Kidney (tissue), 14 donors: ENCODE data around the gene TMTC1. TPM values are rescaled to one million over a fixed set of nuclear protein-coding genes. Genes with fewer than 3 reads are reported as not detected.

Experiments used
- DNase-seq, 5 donors: peaks; one replicate each; pipeline ENCODE4 v3.0.0-alpha.2; 2013 to 2020
- FAIRE-seq: peaks from 2 replicates; lab custom pipeline; 2012; peaks lifted over from hg19 to GRCh38; lab: Jason Lieb, UNC
- H3K27ac ChIP-seq, 2 donors: one replicate each; pipeline ENCODE4 v1.7.0; 2013; ENCODE audit warnings: low read depth in 2 of 2, low read length in 2 of 2, inconsistent platforms in 1 of 2
- H3K27me3 ChIP-seq: one replicate; pipeline ENCODE4 v1.7.1; 2013; ENCODE audit warnings: low read length, inconsistent platforms; ENCODE audit not compliant: control insufficient read depth, insufficient read depth
- H3K36me3 ChIP-seq, 3 donors: one replicate each; pipeline versions ENCODE4 v1.7.0 to v1.7.1; 2013; ENCODE audit warnings: low read length in 3 of 3, control low read depth in 1 of 3, inconsistent platforms in 1 of 3; ENCODE audit not compliant: insufficient read depth in 3 of 3, control insufficient read depth in 2 of 3
- H3K4me1 ChIP-seq, 3 donors: one replicate each; pipeline versions ENCODE4 v1.7.0 to v1.7.1; 2013; ENCODE audit warnings: low read length in 3 of 3, inconsistent platforms in 1 of 3, low read depth in 1 of 3; ENCODE audit not compliant: control insufficient read depth in 2 of 3, insufficient read depth in 2 of 3
- H3K4me3 ChIP-seq, 3 donors: one replicate each; pipeline versions ENCODE4 v1.7.0 to v1.8.1; 2013; ENCODE audit warnings: low read length in 3 of 3, control low read depth in 1 of 3, inconsistent platforms in 1 of 3
- H3K9ac ChIP-seq, 3 donors: one replicate each; pipeline versions ENCODE4 v1.7.0 to v1.7.1; 2013; ENCODE audit warnings: low read length in 3 of 3, control low read depth in 1 of 3, inconsistent platforms in 1 of 3
- H3K9me3 ChIP-seq, 3 donors: one replicate each; pipeline versions ENCODE4 v1.7.0 to v1.7.1; 2013; ENCODE audit warnings: low read length in 3 of 3, control low read depth in 1 of 3, inconsistent platforms in 1 of 3; ENCODE audit not compliant: control insufficient read depth in 2 of 3, insufficient read depth in 1 of 3
- CTCF ChIP-seq: IDR thresholded peaks from 3 replicates; pipeline ENCODE4 v1.5.1; 2012; ENCODE audit warnings: mild to moderate bottlenecking, moderate library complexity, borderline replicate concordance; ENCODE audit not compliant: insufficient read depth; ENCODE audit errors: extremely low read depth
- intact Hi-C: fragments of 100-400 bp; cut with DNase I; formaldehyde crosslinking; loops from one replicate; pipeline ENCODE4 v1.11.1; 2022
- polyA plus RNA-seq: library from polyadenylated mRNA; stranded (reverse); fragments of 350-450 nt; fragmentation: Illumina TruSeq; extraction: RNeasy Lipid Tissue Mini Kit (QIAGEN cat#74804); gene quantifications from one replicate; pipeline ENCODE4 v1.2.3, GENCODE V29; 2014; ENCODE audit warnings: low read depth, low replicate concordance; ENCODE audit not compliant: insufficient read depth
- total RNA-seq: library from RNA; stranded (reverse); fragmentation: NEBNext Ultra II Directional; extraction: Animal tissue kit (Norgen Biotek cat#: 25700); gene quantifications from one replicate; pipeline ENCODE4 v1.2.1, GENCODE V29; 2021
- donor health status: control.
- donor health status: control.
- donor health status: control.
- donor health status: control.
- donor health status: control.
- donor health status: DM: yes; HTN: yes; CAD: no.
- donor health status: Normal renal cell carcinoma (clear cell type).

The TMTC1 gene
- total and polyA plus RNA-seq, 2 donors from 2014 or later = 10.9 to 58.8 TPM

- no peak for TF ChIP-seq CTCF
- DNase-seq (peak in 1 of 5 donors; percentile 9), FAIRE-seq (no peak)
- H3K27ac ChIP-seq = no peak overlapping the region
- no peaks in the 10 kb centered on the region for H3K36me3 ChIP-seq
- no peaks in the 10 kb centered on the region for H3K9me3 ChIP-seq
- H3K4me1 ChIP-seq = no peaks in the 10 kb centered on the region
- no peak overlapping the region for H3K4me3 ChIP-seq
- H3K27me3 ChIP-seq = no peaks in the 10 kb centered on the region
- H3K9ac ChIP-seq = no peak overlapping the region
- intact Hi-C loops = no loop called here
Observed at GRCh38 chr12:29667011-29667410, 116.7 kb downstream of the TMTC1 start.

GRCh38 chr12:29665107-29665506 lies 118.6 kb downstream of the TMTC1 start:
- Histone ChIP-seq H3K9ac (no peak overlapping the region), H3K27ac (no peak overlapping the region), H3K9me3 (no peaks in the 10 kb centered on the region), H3K27me3 (no peaks in the 10 kb centered on the region), H3K36me3 (no peaks in the 10 kb centered on the region), H3K4me1 (no peaks in the 10 kb centered on the region), H3K4me3 (no peak overlapping the region)
- DNase-seq (no peak), FAIRE-seq (no peak)
- intact Hi-C loops = no loop called here
- TF ChIP-seq CTCF = no peak

- no peak overlapping the region for H3K9ac ChIP-seq
- peak in 1 of 5 donors; percentile 7 for DNase-seq
- H3K4me3 ChIP-seq = no peak overlapping the region
- intact Hi-C loops = no loop called here
- FAIRE-seq = no peak
- H3K9me3 ChIP-seq = no peaks in the 10 kb centered on the region
- H3K4me1 ChIP-seq = no peaks in the 10 kb centered on the region
- TF ChIP-seq CTCF = no peak
- no peaks in the 10 kb centered on the region for H3K27me3 ChIP-seq
- H3K36me3 ChIP-seq = no peaks in the 10 kb centered on the region
- no peak overlapping the region for H3K27ac ChIP-seq
Observed at GRCh38 chr12:29662734-29663323, 120.9 kb downstream of the TMTC1 start.

DNA sequence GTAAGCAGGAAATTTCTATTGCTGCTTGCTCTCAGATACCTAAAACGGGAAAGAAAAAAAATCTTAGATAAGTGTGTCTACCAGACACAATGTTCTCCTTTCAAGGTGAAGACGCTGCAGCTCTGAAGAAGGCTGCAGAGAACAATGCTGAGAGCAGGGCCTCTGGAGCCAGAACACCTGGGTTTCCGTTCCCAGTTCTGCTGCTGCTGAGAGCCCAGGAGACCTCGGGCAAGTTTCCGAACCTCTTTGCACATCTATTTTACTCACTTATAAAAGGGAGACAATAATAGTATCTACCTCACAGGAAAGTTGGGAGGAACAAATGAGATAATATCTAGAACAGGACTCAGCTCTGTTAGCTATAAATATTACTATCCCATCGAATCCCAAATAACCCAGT lies 122.9 kb downstream of the TMTC1 start:
- no peak for TF ChIP-seq CTCF
- intact Hi-C loops = no loop called here
- Histone ChIP-seq H3K9me3 (no peaks in the 10 kb centered on the region), H3K4me3 (no peak overlapping the region), H3K27ac (no peak overlapping the region), H3K27me3 (no peaks in the 10 kb centered on the region), H3K9ac (no peak overlapping the region), H3K36me3 (no peaks in the 10 kb centered on the region), H3K4me1 (no peaks in the 10 kb centered on the region)
- no peak for FAIRE-seq
- no peak for DNase-seq
